Pancreas (tissue), 10 donors: Measurements from ENCODE around the gene TNNI2. TPM values are rescaled to one million over a fixed set of nuclear protein-coding genes. Genes with fewer than 3 reads are reported as not detected.
A peak's percentile ranks its signal among the peaks of the same experiment; 100 is the strongest.

Source experiments
- ATAC-seq, 4 donors: fragments of 200-7000 bp; cut with Tn5 transposase; one replicate each; pipeline versions ENCODE4 v1.8.0 to v1.9.1; 2020; ENCODE audit warnings: mild to moderate bottlenecking in 4 of 4, moderate library complexity in 4 of 4
- DNase-seq, 6 donors: peaks; one replicate each; pipeline ENCODE4 v3.0.0-alpha.2; 2020
- FAIRE-seq: peaks from 2 replicates; lab custom pipeline; 2012; peaks lifted over from hg19 to GRCh38; lab: Jason Lieb, UNC
- H3K27ac ChIP-seq, 4 donors: fragments of 200-600 bp; sonication (generic); 1 replicate in 3 of 4; 2 replicates in 1 of 4; pipeline versions ENCODE4 v1.5.0 to v1.8.0; 2020
- H3K27me3 ChIP-seq, 4 donors: fragments of 200-600 bp; one replicate each; pipeline ENCODE4 v1.8.0; 2021
- H3K36me3 ChIP-seq, 3 donors: fragments of 200-600 bp; sonication (generic) in 1 of 3; one replicate each; pipeline versions ENCODE4 v1.5.0 to v1.8.0; 2020 to 2021
- H3K4me1 ChIP-seq, 3 donors: fragments of 200-600 bp; one replicate each; pipeline ENCODE4 v1.8.0; 2021
- H3K4me3 ChIP-seq, 4 donors: fragments of 200-600 bp; sonication (generic) in 2 of 4; one replicate each; pipeline versions ENCODE4 v1.5.0 to v1.8.0; 2020 to 2021
- H3K9me3 ChIP-seq, 4 donors: fragments of 200-600 bp; one replicate each; pipeline ENCODE4 v1.8.0; 2021
- CTCF ChIP-seq, 4 donors: fragments of 200-600 bp; sonication (generic) in 3 of 4; IDR thresholded peaks; one replicate each; pipeline versions ENCODE4 v1.5.0 to v1.8.0; 2021; ENCODE audit warnings: antibody characterized with exemption in 4 of 4
- WGBS, 2 donors: extraction: QIAGEN DNeasy Blood & Tissue Kit; methylation state at CpG; one replicate each; pipeline ENCODE4 v1.1.7; 2013; 5-methylcytosine and 5-hydroxymethylcytosine counted together
- intact Hi-C, 3 donors: fragments of 100-400 bp; cut with DNase I; formaldehyde crosslinking; loops; one replicate each; pipeline versions ENCODE4 v1.11.1 to v1.14.2; 2022
- microRNA-seq, 2 donors: library from miRNA; unstranded; fragments of <30 nt; microRNA quantifications; one replicate each; pipeline versions ENCODE4 to v1.1.0, GENCODE V29; 2019 to 2020
- polyA plus RNA-seq, 2 donors: library from polyadenylated mRNA; stranded (reverse); fragments of 200-250 nt; gene quantifications; one replicate each; pipeline ENCODE4 v1.2.3, GENCODE V29; 2013
- total RNA-seq, 6 donors: library from RNA; stranded (reverse); fragmentation: NEBNext Ultra II Directional in 4 of 6; extraction: Animal tissue kit (Norgen Biotek cat#: 25700) in 4 of 6; gene quantifications; one replicate each; pipeline versions ENCODE4 v1.2.1 to v1.2.4, GENCODE V29; 2021 to 2023
- donor health status: healthy with polysubstance abuse.
- donor health status: DM: no; HTN: no; CAD: no; lungs with moderate emphysema.
- donor health status: DM: no; HTN: no; CAD: no.
- donor health status: control.
- donor health status: control.
- donor health status: Bipolar disorder and iron deficiency.
- donor health status: DM: yes; HTN: yes; CAD: no.
- donor health status: DM: no; HTN: no; CAD: no.
- donor health status: DM: no; HTN: no; CAD: no.
- donor health status: DM: yes; HTN: yes; CAD: no.

TNNI2 gene
- total and polyA plus RNA-seq, 8 donors, result 2.5 to 57.4 (median 6.6) TPM; not detected in 1

DNA sequence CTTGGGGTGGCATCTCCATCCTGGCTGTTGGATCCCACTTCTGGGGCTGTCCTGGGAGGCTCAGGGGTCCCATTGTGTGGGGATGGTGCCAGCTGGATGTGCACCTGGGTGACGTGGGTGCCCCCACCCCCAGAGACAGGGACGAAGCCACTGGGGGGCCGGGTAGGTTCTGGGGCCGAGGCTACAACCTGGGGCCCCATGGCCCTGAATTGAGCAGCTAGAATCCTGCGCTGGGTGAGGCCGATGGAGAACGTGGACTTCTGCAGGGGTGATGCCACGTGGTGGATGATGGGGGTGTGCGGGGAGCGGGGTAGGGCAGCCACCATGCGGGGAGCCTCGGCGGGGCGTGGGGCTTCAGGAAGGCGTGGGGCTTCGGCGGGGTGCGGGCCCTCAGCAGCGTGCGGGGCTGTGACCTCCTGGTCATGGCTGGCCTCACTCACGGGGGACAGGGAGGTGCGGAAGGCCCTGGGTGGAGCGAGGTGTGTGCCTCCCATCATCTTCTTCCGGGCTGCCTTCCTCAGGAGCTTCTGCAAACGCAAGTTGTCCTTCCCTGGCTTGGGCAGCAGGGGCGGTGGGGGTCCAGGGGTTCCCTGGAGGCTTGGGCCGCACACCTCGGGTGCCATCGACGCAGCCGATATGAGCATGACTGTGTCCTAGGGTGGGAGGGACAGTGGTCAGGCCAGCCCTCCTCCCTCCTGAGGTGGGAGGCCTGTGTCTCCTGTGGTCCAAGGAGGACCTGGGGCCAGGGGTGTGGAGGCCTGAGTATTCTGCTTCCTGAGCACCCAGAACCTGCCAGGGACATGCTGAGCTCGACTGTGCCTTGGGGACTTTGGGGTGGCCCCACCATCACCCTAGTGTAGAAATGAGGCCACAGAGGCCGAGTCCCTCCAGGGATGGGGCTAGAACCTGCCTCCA lies 51.4 kb downstream of the TNNI2 start:
- DNase-seq, result peak in 1 of 6 donors; percentile 48
- Histone ChIP-seq H3K4me3 (no peak overlapping the region), H3K36me3 (no peaks in the 10 kb centered on the region), H3K4me1 (no peaks in the 10 kb centered on the region), H3K27me3 (no peaks in the 10 kb centered on the region), H3K27ac (no peak overlapping the region), H3K9me3 (no peaks in the 10 kb centered on the region)
- intact Hi-C loops, result loop anchor here in 2 of 3 donors (10.0 kb wide), 1 partner anchor 55 kb away; the partner anchor contains the start of gene MRPL23 (in 2 of the 2)
- no peak for ATAC-seq
- TF ChIP-seq CTCF (IDR thresholded peaks at IDR 0.05), result no peak
- 80 to 88% methylated on average over 31 to 33 of the region's 33 CpGs for WGBS, 2 donors
- no peak for FAIRE-seq

Small RNA genes within 50 kb of the gene (microRNA-seq; reads per million reads assigned to microRNA genes)
- gene MIR4298, result 0 reads per million in 2 donors
- gene MIR7847, result 0 reads per million in 2 donors

Other genes starting within 250 kb of the TNNI2 start
- not detected for gene KRTAP5-2, start 240.7 kb upstream of the TNNI2 start, total RNA-seq
- under 1 TPM in 1 of 2 donors, not detected in 1; 0.15 TPM for gene KRTAP5-2, start 240.7 kb upstream of the TNNI2 start, polyA plus RNA-seq
- gene KRTAP5-3, start 230.5 kb upstream of the TNNI2 start, total RNA-seq, result not detected
- not detected for gene KRTAP5-3, start 230.5 kb upstream of the TNNI2 start, polyA plus RNA-seq
- gene KRTAP5-4, start 216.8 kb upstream of the TNNI2 start, total RNA-seq, result not detected
- gene KRTAP5-4, start 216.8 kb upstream of the TNNI2 start, polyA plus RNA-seq, result not detected
- not detected for gene KRTAP5-5, start 209.2 kb upstream of the TNNI2 start, total RNA-seq
- under 1 TPM in 1 of 2 donors, not detected in 1; 0.19 TPM for gene KRTAP5-5, start 209.2 kb upstream of the TNNI2 start, polyA plus RNA-seq
- gene KRTAP5-6, start 141.8 kb upstream of the TNNI2 start, total RNA-seq, result not detected
- not detected for gene KRTAP5-6, start 141.8 kb upstream of the TNNI2 start, polyA plus RNA-seq
- gene IFITM10, start 88.4 kb upstream of the TNNI2 start, total RNA-seq, result 1 to 10 TPM in 1 of 6 donors, under 1 TPM in 5; 0.28 to 2.0 (median 0.45) TPM
- under 1 TPM; 0.53 to 0.56 TPM for gene IFITM10, start 88.4 kb upstream of the TNNI2 start, polyA plus RNA-seq
- 100 to 1,000 TPM; 231 to 596 (median 310) TPM for gene CTSD, start 75.1 kb upstream of the TNNI2 start, total RNA-seq
- 100 to 1,000 TPM; 279 to 422 TPM for gene CTSD, start 75.1 kb upstream of the TNNI2 start, polyA plus RNA-seq
- gene SYT8, start 4.0 kb upstream of the TNNI2 start, total RNA-seq, result 10 to 100 TPM in 3 of 6 donors, 1 to 10 TPM in 3; 3.6 to 34.2 (median 12.2) TPM
- 10 to 100 TPM; 43.7 to 64.8 TPM for gene SYT8, start 4.0 kb upstream of the TNNI2 start, polyA plus RNA-seq
- gene LSP1, start 14.1 kb downstream of the TNNI2 start, total RNA-seq, result 10 to 100 TPM in 3 of 6 donors, 1 to 10 TPM in 3; 2.4 to 26.8 (median 8.4) TPM
- gene LSP1, start 14.1 kb downstream of the TNNI2 start, polyA plus RNA-seq, result 10 to 100 TPM in 1 of 2 donors, 1 to 10 TPM in 1; 8.6 to 20.6 TPM
- gene PRR33, start 52.9 kb downstream of the TNNI2 start, total RNA-seq, result not detected
- not detected for gene PRR33, start 52.9 kb downstream of the TNNI2 start, polyA plus RNA-seq
- 1 to 10 TPM in 2 of 6 donors, under 1 TPM in 4; 0.24 to 2.0 (median 0.70) TPM for gene TNNT3, start 80.7 kb downstream of the TNNI2 start, total RNA-seq
- gene TNNT3, start 80.7 kb downstream of the TNNI2 start, polyA plus RNA-seq, result 1 to 10 TPM; 3.1 to 6.6 TPM
- 10 to 100 TPM; 16.7 to 58.1 (median 31.5) TPM for gene MRPL23, start 108.4 kb downstream of the TNNI2 start, total RNA-seq
- 10 to 100 TPM; 79.3 to 92.1 TPM for gene MRPL23, start 108.4 kb downstream of the TNNI2 start, polyA plus RNA-seq
- gene H19, start 158.9 kb downstream of the TNNI2 start, total RNA-seq, result 100 to 1,000 TPM in 5 of 6 donors, 10 to 100 TPM in 1; 69.5 to 532 (median 190) TPM
- gene H19, start 158.9 kb downstream of the TNNI2 start, polyA plus RNA-seq, result 100 to 1,000 TPM; 809 to 814 TPM